GM19372 (cell line): ENCODE results near the gene PHLDA2.

Experiments
- ATAC-seq: cut with Tn5 transposase; IDR thresholded peaks from one replicate; pipeline ENCODE4 v1.9.1; 2021; ENCODE audit warnings: mild to moderate bottlenecking, low read depth, moderate library complexity; ENCODE audit not compliant: unreplicated experiment

PHLDA2 gene

GRCh38 chr11:2901196-2901796 lies 27.9 kb downstream of the PHLDA2 start:
- no peak for ATAC-seq

- ATAC-seq, result no peak
These were observed 30.0 kb downstream of the PHLDA2 start for GRCh38 chr11:2899080-2899783.

GRCh38 chr11:2898366-2899079 lies 30.7 kb downstream of the PHLDA2 start:
- no peak for ATAC-seq

GRCh38 chr11:2897048-2897447 lies 32.2 kb downstream of the PHLDA2 start:
- ATAC-seq, result no peak

- no peak for ATAC-seq
These were observed 33.2 kb downstream of the PHLDA2 start for GRCh38 chr11:2896047-2896446.

- no peak for ATAC-seq
These were observed 35.3 kb downstream of the PHLDA2 start for GRCh38 chr11:2893935-2894334.

- ATAC-seq, result no peak
These were observed 36.2 kb downstream of the PHLDA2 start for GRCh38 chr11:2892967-2893528.

- ATAC-seq, result no peak
These were observed 36.8 kb downstream of the PHLDA2 start for GRCh38 chr11:2892215-2892966.

- ATAC-seq, result no peak
These were observed 37.6 kb downstream of the PHLDA2 start for GRCh38 chr11:2891326-2892214.

- no peak for ATAC-seq
These were observed 38.5 kb downstream of the PHLDA2 start for GRCh38 chr11:2890466-2891294.

- no peak for ATAC-seq
These were observed 39.6 kb downstream of the PHLDA2 start for GRCh38 chr11:2889362-2890273.

GRCh38 chr11:2888266-2888968 lies 40.8 kb downstream of the PHLDA2 start:
- no peak for ATAC-seq

GRCh38 chr11:2887515-2888195 lies 41.6 kb downstream of the PHLDA2 start:
- no peak for ATAC-seq

- no peak for ATAC-seq
These were observed 42.3 kb downstream of the PHLDA2 start for GRCh38 chr11:2886936-2887335.

GRCh38 chr11:2886191-2886894 lies 42.9 kb downstream of the PHLDA2 start:
- peak; percentile 9 for ATAC-seq

- peak; percentile 83 for ATAC-seq
These were observed 43.5 kb downstream of the PHLDA2 start, which contains the start of gene CDKN1C for GRCh38 chr11:2885678-2886081. CDKN1C (minus strand) TSS chr11:2885775; CDS start chr11:2885456, 319 bp downstream.
